ENCODE results near the gene PRDM16. TPM values are rescaled to one million over a fixed set of nuclear protein-coding genes. Genes with fewer than 3 reads are reported as not detected.

The PRDM16 gene
- total and polyA plus RNA-seq, 2 of the 8 experiments (the other 6 are each of a cell fraction or from before 2014, with no cell fraction given): 0.39 to 0.43 TPM

GRCh38 chr1:3345792-3346191 lies 276.8 kb downstream of the PRDM16 start:
- WGBS, 2 experiments (ENCODE audit: extremely low coverage in 1 of 2, insufficient coverage in 1 of 2, insufficient read length in 1 of 2, insufficient replicate concordance in 2 of 2, low coverage in 1 of 2, low lambda C conversion rate in 2 of 2, missing lambda C conversion rate in 1 of 2): 85% methylated on average over 10 of the region's 10 CpGs; no CpG with 5 or more reads in 1 of the 2 experiments
- Histone ChIP-seq H3K18ac (ENCODE audit: extremely low read depth, low read length) (no peak overlapping the region), H2AFZ (ENCODE audit: low read length) (no peak overlapping the region), H2BK120ac (replicated peaks; ENCODE audit: low read depth, low read length) (no peak overlapping the region), H3K4me3 (ENCODE audit: extremely low read depth in 1 of 4, insufficient read depth in 2 of 4, low read depth in 3 of 4, low read length in 4 of 4) (no peak overlapping the region), H3K27me3 (replicated peaks in 1 of 4; ENCODE audit: control insufficient read depth in 3 of 4, extremely low read depth in 1 of 4, insufficient read depth in 3 of 4, low read length in 3 of 4) (no peaks in the 10 kb centered on the region), H3K79me2 (ENCODE audit: control insufficient read depth in 1 of 2, insufficient read depth in 2 of 2, low read length in 2 of 2) (no peaks in the 10 kb centered on the region), H2BK20ac (ENCODE audit: low read length) (no peak overlapping the region), H3K4me2 (ENCODE audit: insufficient read depth in 1 of 2, low read depth in 2 of 2, low read length in 2 of 2) (no peak overlapping the region), H4K91ac (replicated peaks; ENCODE audit: insufficient read length, low read length) (no peak overlapping the region), H4K5ac (ENCODE audit: insufficient read length, low read depth, low read length) (no peak overlapping the region), H2BK5ac (ENCODE audit: low read depth, low read length) (no peak overlapping the region), H3K9me3 (ENCODE audit: insufficient read depth in 2 of 2, low read depth in 1 of 2, low read length in 1 of 2) (peaks cover 10 to 15% of the 10 kb centered on the region in 2 experiments), H2BK12ac (ENCODE audit: low read depth, low read length) (no peak overlapping the region), H3K27ac (ENCODE audit: low read depth, low read length) (no peak overlapping the region), H3K4ac (replicated peaks; ENCODE audit: insufficient read length, low read depth, low read length) (no peak overlapping the region), H3K4me1 (replicated peaks in 1 of 4; ENCODE audit: control insufficient read depth in 3 of 4, insufficient read depth in 4 of 4, low read length in 3 of 4) (no peaks in the 10 kb centered on the region; a peak in 1 of 7 replicates), H2BK15ac (ENCODE audit: low read length) (no peak overlapping the region), H3K23me2 (ENCODE audit: low read depth, low read length) (no peaks in the 10 kb centered on the region), H3K36me3 (ENCODE audit: control insufficient read depth in 2 of 4, insufficient read depth in 4 of 4, low read length in 3 of 4) (no peaks in the 10 kb centered on the region), H3K9ac (replicated peaks in 1 of 4; ENCODE audit: extremely low read depth in 1 of 4, low read depth in 3 of 4, low read length in 3 of 4) (no peak overlapping the region), H3K79me1 (ENCODE audit: low read depth, low read length) (no peaks in the 10 kb centered on the region), H4K20me1 (replicated peaks in 1 of 2; ENCODE audit: control insufficient read depth in 1 of 2, insufficient read depth in 2 of 2, low read length in 2 of 2) (no peaks in the 10 kb centered on the region), H3K14ac (ENCODE audit: insufficient read length) (no peak overlapping the region), H3K56ac (replicated peaks; ENCODE audit: insufficient read length, low read depth, low read length) (no peak overlapping the region), H4K8ac (ENCODE audit: extremely low read depth, insufficient read depth, low read length) (no peak overlapping the region), H2AK5ac (ENCODE audit: low read depth, low read length) (no peak overlapping the region), H3K23ac (ENCODE audit: insufficient read length) (no peak overlapping the region)
- ChIA-PET POLR2A (ENCODE audit: partially characterized antibody) (no interaction called here), CTCF (ENCODE audit: partially characterized antibody) (interaction anchor here (1.1 to 1.2 kb wide), 3 partner anchors 26 to 848 kb away, joined by 3 to 6 read pairs (median 3); no protein-coding TSS in a partner anchor)
- no peak for DNase-seq (ENCODE audit: low read depth in 1 of 2, low spot score in 2 of 2)
- no peak for FAIRE-seq
- TF ChIP-seq SIRT6 (IDR thresholded peaks at IDR 0.05; ENCODE audit: low read length) (no peak), SAP30 (IDR thresholded peaks at IDR 0.05; ENCODE audit: insufficient read depth, insufficient replicate concordance, low read length) (no peak), MAFK (IDR thresholded peaks at IDR 0.05; ENCODE audit: low read depth, low read length) (no peak), RFX5 (IDR thresholded peaks at IDR 0.05; ENCODE audit: borderline replicate concordance, low read depth, low read length) (no peak), CEBPB (IDR thresholded peaks at IDR 0.05; ENCODE audit: low read depth, low read length) (no peak), HDAC6 (IDR thresholded peaks at IDR 0.05; ENCODE audit: low read depth, low read length) (no peak), RNF2 (IDR thresholded peaks at IDR 0.05; ENCODE audit: borderline replicate concordance, low read depth, low read length, missing control alignments, poor library complexity, severe bottlenecking) (no peak)
- TF ChIP-seq, protein P1, sequence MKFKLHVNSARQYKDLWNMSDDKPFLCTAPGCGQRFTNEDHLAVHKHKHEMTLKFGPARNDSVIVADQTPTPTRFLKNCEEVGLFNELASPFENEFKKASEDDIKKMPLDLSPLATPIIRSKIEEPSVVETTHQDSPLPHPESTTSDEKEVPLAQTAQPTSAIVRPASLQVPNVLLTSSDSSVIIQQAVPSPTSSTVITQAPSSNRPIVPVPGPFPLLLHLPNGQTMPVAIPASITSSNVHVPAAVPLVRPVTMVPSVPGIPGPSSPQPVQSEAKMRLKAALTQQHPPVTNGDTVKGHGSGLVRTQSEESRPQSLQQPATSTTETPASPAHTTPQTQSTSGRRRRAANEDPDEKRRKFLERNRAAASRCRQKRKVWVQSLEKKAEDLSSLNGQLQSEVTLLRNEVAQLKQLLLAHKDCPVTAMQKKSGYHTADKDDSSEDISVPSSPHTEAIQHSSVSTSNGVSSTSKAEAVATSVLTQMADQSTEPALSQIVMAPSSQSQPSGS (IDR thresholded peaks at IDR 0.05; ENCODE audit: low read length): no peak
- TF ChIP-seq, protein P2, sequence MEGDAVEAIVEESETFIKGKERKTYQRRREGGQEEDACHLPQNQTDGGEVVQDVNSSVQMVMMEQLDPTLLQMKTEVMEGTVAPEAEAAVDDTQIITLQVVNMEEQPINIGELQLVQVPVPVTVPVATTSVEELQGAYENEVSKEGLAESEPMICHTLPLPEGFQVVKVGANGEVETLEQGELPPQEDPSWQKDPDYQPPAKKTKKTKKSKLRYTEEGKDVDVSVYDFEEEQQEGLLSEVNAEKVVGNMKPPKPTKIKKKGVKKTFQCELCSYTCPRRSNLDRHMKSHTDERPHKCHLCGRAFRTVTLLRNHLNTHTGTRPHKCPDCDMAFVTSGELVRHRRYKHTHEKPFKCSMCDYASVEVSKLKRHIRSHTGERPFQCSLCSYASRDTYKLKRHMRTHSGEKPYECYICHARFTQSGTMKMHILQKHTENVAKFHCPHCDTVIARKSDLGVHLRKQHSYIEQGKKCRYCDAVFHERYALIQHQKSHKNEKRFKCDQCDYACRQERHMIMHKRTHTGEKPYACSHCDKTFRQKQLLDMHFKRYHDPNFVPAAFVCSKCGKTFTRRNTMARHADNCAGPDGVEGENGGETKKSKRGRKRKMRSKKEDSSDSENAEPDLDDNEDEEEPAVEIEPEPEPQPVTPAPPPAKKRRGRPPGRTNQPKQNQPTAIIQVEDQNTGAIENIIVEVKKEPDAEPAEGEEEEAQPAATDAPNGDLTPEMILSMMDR (IDR thresholded peaks at IDR 0.05; ENCODE audit: control extremely low read depth in 1 of 3, insufficient read depth in 1 of 3, low read depth in 1 of 3, low read length in 3 of 3): no peak

All from H1 (cell line).